GM19351 (cell line): ENCODE measurements around the gene CIAO2A.
"Not testable (repeated sequence)": the region's sequence is repeated elsewhere in the genome, so short reads cannot be mapped to it uniquely, and the experiment has no call there.

Experiments used
- ATAC-seq: cut with Tn5 transposase; IDR thresholded peaks from one replicate; pipeline ENCODE4 v1.9.1; 2021; ENCODE audit warnings: mild to moderate bottlenecking, moderate library complexity; ENCODE audit not compliant: unreplicated experiment

Gene CIAO2A

DNA sequence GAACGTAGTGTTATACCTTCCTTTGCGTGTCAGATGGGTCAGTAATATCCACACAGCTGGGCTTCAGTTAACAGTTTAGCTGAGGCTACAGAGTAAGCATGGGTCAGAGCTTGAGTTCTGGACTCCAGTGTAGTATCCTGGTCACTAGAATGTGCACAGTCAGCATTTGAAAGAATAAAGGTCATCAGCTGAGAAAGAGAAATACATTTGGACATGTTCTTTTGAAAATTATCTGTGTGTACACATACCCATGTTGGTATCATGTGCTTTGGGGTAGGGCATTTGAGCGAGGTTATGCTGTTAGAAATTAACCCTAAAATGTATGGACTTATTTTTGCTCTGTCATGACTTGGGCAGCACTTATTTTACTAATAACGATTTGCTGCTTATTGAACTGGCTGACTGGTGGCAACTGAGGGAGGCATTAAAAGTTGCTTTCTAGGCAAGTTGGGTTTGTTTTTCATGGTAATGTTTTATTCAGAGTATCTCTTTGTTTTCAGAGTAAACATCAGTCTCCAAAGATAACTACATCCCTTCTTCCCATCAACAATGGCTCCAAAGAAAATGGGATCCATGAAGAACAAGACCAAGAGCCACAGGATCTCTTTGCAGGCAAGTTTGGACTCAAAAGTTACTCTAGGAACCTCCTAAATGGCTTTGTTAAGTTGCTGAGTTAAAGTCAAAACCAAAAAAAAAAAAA lies 18.6 kb upstream of the CIAO2A start:
- ATAC-seq: no peak

DNA sequence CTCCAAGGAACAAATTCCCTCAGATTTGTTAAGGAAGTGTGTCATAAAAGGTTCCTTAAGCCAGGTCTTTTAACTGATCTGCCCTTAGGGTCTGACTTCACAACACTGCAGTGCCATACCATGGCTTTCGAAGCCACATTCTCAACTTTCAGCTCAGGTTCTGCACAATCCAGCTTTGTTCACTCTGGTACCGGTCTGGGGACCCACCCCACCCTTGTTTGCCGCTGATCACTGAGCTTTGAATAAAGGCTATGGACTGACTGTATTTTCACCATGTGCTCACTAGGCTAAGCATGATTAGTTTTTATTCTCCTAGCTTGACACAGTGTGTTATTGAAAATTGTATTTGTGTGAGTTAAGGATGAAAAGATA lies 18.0 kb upstream of the CIAO2A start:
- no peak for ATAC-seq

GRCh38 chr15:64110950-64111678 lies 17.5 kb upstream of the CIAO2A start:
- ATAC-seq: peak; percentile 58

GRCh38 chr15:64110108-64110701 lies 16.6 kb upstream of the CIAO2A start:
- not testable (repeated sequence) for ATAC-seq

GRCh38 chr15:64107337-64107736 lies 13.7 kb upstream of the CIAO2A start:
- ATAC-seq: no peak

GRCh38 chr15:64105113-64105704 lies 11.6 kb upstream of the CIAO2A start:
- no peak for ATAC-seq

GRCh38 chr15:64102497-64102896 lies 8.9 kb upstream of the CIAO2A start:
- no peak for ATAC-seq

DNA sequence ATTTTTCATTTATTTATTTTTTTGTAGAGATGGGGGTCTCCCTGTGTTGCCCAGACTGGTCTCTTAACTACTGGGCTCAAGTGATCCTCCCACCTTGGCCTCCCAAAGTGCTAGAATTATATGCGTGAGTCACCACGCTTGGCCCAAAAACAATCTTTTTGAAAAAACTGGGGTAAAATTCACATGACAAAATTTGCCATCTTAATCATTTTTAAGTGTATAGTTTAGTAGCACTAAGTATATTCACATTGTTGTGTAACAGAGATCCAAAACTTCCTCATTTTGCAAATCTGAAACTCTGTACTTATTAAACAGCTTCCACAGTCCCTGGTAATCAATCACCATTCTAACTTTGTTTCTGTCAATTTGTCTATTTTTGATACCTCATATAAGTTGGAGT lies 7.3 kb upstream of the CIAO2A start:
- ATAC-seq: no peak

DNA sequence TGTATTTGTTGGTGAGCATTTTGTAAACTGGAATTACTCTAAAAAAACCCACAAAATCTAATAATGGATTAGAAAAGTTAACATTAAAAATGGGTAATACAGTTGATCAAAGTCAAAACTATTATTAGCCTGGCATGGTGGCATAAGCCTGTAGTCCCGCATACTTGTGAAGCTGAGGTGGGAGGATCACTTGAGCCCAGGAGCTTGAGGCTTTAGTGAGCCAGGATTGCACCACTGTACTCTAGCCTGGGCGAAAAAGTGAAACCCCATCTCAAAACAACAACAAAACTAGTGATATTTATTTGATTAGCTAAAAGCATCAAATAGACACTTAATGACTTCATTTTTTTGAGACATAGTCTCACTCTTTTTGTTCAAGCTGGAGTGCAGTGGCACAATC lies 5.7 kb upstream of the CIAO2A start:
- ATAC-seq: no peak

GRCh38 chr15:64096668-64097384 lies 3.2 kb upstream of the CIAO2A start:
- no peak for ATAC-seq

DNA sequence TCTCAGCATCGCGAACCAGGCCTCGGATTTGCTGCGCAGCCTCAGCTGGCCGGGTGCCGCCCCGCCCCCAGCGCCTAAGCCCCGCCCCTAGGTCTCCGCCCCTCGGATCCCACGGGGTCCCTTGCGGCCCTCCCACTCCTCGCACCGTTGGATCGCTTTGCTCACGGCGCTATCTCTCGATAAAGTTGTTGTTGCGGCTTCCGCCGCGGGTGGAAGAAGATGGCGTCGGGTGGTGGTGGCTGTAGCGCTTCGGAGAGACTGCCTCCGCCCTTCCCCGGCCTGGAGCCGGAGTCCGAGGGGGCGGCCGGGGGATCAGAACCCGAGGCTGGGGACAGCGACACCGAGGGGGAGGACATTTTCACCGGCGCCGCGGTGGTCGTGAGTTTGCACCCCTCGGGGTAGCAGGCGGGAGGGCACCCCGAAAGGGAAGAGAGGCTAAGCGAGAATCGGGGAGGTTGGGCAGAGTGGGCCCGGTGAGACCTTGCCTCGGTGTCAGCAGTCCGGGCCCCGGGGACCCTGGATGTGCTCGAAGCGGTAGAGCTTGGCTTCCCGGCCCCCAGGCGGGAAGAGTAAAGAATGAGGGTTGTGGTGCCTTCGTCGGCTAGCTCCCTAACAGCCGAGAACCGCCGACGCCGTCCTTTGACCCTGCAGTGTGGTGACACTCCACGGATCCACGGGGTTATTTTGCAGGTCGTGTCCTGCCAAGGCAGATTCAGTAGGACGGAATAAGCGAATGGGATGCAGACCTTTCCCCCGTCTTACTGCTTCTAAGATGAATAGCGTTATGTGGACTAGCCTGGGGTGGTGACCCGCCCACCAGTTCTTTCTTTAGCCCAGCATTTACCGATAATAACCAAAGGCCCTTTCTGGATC lies 2.4 kb upstream of the CIAO2A start, which contains the start of gene SNX1:
Gene SNX1, plus strand, starts transcription at position 188 of the 873 bp plus-strand sequence. Its CDS starts 32 bp downstream, at position 220.
- peak; percentile 37 for ATAC-seq

DNA sequence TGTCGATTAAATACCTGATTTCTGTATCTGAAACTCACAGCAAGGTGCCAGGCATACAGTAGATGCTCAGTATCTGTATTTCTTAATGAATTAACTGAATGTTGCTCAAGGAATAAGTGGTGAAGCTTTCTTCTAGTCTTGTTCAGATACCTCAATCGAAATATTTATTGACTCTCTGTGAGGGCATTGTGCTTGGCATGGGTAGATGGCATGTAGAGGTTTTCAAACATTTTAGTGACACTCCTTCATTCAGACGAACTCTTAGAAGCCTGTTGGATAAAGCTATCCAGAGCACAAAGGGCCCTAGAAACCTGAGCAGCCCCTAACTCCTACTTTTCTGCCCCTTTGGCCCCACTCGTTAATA lies 1.8 kb upstream of the CIAO2A start:
- ATAC-seq: no peak

DNA sequence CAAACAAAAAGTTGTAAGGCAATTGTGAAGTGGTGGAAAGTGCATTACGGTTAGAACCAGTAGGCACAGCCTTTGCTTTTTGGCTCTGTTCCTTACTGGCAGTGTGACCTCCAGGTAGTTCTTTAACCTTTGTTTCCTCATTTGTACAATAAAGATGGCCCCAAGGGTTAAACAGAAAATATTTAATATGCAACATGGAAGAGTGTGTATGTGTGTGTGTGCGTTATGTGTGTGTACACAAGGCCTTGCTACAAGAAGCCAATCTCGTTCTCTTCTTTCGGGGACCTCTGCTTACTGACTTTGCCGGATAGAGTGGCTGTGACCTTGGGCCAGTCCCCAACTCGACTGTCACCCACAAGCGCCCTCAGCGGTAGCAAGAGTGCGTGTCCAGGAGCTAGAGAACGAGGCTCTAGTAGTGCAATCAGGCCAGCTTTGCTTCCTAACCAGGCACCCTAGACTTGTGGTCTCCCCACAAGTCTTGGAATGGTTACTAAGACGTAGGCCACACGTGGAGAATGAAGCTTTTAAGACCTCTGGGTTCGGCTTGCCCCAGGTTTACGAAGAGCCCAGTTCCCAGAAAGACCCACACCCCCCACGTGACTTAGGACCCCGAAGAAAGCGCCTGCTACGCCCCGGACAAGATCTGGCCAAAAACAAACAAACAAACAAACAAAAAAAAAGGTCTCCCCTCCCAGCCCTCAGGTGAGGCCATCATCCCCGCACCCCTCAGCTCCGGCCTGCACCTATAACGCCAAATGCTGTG lies 593 bp downstream of the CIAO2A start:
- ATAC-seq: no peak

DNA sequence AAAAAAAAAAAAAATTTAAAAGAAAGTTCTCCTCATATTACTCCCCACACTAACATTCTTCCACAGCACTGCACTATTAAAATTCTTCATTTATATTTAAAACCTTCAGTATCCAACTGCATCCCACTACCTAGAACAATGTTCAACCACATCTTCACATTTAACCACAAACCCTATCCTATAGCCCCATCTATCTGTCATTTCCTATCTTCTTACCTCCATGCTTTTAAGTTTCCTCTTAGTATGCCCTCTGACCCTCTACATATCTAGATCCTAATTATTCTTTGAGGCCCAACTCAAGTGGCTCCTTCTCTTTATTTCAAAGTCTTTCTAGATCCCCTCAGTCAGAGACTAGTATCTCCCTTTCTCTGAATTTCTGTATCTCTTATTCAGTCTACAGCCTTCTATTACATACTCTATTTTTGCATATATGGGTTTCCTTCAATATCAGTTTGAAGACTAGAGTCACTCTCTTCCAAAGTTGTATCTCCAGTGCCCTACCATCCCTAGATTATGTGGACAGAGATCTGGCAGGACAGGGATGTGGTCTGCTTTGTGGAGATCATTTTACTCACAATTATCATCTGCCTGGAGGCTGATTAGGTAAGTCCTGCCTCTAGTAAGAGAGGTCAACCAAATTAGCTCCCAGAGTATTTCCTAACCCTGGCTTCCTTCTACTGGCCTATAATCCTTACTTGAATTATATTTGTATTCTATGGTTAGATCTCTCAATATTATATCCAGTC lies 1.4 kb downstream of the CIAO2A start:
- no peak for ATAC-seq

GRCh38 chr15:64090527-64090926 lies 3.1 kb downstream of the CIAO2A start:
- ATAC-seq: no peak

DNA sequence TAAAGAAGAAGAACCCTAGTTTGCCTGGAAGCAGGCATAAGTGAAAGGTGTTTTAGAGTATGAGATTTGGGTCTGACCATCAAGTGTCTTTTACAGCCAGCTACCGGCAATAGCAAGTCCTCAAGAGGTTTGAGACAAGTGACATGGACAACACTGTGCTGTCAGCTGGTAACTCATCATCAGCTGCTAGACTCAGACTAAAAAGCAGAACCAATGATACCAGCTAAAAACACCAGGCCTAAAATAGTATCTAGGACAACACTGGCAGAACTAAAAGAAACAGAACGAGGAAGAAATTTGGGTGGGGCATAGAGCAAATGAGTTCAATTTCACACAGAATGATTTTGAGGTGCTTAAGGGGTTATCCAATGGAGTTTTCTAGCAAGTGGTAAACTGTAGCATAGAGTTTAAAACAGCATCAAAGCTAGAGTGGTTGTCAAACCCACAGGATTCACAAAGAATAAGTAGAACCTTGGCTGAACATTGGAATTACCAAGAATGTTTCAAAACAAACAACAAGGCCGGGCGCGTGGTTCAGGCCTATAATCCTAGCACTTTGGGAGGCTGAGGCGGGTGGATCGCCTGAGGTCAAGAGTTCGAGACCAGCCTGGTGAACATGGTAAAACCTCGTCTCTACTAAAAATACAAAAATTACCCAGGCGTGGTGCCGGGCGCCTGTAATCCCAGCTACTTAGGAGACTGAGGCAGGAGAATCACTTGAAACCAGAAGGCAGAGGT lies 3.9 kb downstream of the CIAO2A start:
- no peak for ATAC-seq

DNA sequence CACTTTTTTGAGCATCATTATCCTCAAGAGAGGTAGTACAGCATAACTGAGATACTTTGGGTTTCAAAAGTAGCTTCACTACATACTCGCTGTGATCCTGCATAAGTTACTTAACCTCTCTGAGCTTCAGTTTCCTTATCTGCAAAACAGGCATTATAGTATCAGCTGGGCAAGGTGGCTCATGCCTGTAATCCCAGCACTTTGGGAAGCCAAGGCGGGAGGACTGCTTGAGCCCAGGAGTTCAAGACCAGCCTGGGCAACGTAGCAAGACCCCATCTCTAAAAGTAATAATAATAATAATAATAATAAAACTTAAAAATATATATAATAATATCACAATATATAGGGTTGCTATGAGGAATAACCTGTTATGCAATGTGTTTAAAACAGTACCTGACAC lies 10.9 kb downstream of the CIAO2A start:
- ATAC-seq: no peak

DNA sequence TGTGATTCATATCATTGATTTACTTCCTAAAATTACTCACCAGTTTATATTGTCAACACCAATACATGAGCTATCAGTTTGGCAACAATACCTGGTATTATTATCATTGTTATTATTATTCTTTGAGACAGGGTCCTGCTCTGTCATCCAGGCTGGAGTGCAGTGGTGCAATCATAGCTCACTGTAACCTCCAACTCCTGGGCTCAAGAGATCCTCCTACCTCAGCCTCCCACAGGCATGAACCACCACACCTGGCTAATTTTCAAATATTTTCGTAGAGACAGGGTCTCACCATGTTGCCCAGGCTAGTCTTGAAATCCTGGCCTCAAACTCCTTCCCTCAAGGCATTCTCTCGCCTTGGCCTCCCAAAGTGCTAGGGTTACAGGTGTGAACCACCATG lies 20.1 kb downstream of the CIAO2A start:
- not testable (repeated sequence) for ATAC-seq
